Measurements from ENCODE around the gene TMEM242. TPM values are rescaled to one million over a fixed set of nuclear protein-coding genes. Genes with fewer than 3 reads are reported as not detected.

Gene TMEM242
- total and polyA plus RNA-seq, 10 of the 15 experiments (the other 5 are each of a cell fraction or from before 2014, with no cell fraction given) = 2.8 to 9.8 (median 5.5) TPM

- intact Hi-C loops (cut with micrococcal nuclease; ENCODE audit: unreplicated experiment) (loop anchor here (5.0 to 10.0 kb wide), 2 partner anchors 241 to 1949 kb away; no protein-coding TSS in a partner anchor), in situ Hi-C loops (cut with MboI) (no loop called here)
- H3K4me1 ChIP-seq (ENCODE audit: control insufficient read depth, insufficient read depth, low read length) = no peaks in the 10 kb centered on the region
- H2AFZ ChIP-seq (ENCODE audit: control insufficient read depth, low read depth, low read length) = no peak overlapping the region
- CTCF ChIA-PET = interaction anchor here (1.5 kb wide), 1 partner anchor 19 kb away, joined by 3 read pairs; no protein-coding TSS in a partner anchor
- RAD21 ChIA-PET (ENCODE audit: unreplicated experiment) = interaction anchor here (0.6 kb wide), 1 partner anchor 16 kb away, joined by 3 read pairs; no protein-coding TSS in a partner anchor
- H3K79me2 ChIP-seq (ENCODE audit: control insufficient read depth, insufficient read depth, low read length) = no peaks in the 10 kb centered on the region
- H3K27me3 ChIP-seq (replicated peaks in 1 of 2; ENCODE audit: control insufficient read depth in 2 of 2, insufficient read depth in 2 of 2, low read length in 1 of 2) = no peaks in the 10 kb centered on the region; a peak in 1 of 4 replicates
- H3K27ac ChIP-seq (ENCODE audit: control insufficient read depth, insufficient read depth) = no peak overlapping the region
- H3K9ac ChIP-seq (ENCODE audit: control insufficient read depth, insufficient read depth, low read length) = no peak overlapping the region
- no peak overlapping the region for H3K4me3 ChIP-seq
- WGBS (ENCODE audit: insufficient coverage, insufficient replicate concordance, low lambda C conversion rate, missing lambda C conversion rate) = 71% methylated on average over 3 of the region's 3 CpGs
- BruUV-seq (replicated peaks) = no TSS peak
- FAIRE-seq = no peak
- ATAC-seq = no peak
- H4K20me1 ChIP-seq (ENCODE audit: control insufficient read depth, insufficient read depth) = no peaks in the 10 kb centered on the region
- no peak overlapping the region for H3K4me2 ChIP-seq (ENCODE audit: control insufficient read depth, insufficient read depth)
- POLR2A ChIA-PET = no interaction called here
- SMC1A ChIA-PET (ENCODE audit: uncharacterized antibody, unreplicated experiment) = no interaction called here
- no peaks in the 10 kb centered on the region for H3K36me3 ChIP-seq (ENCODE audit: control insufficient read depth in 2 of 2, insufficient read depth in 2 of 2, low read length in 1 of 2)
- H3K9me3 ChIP-seq (replicated peaks; ENCODE audit: control insufficient read depth, insufficient read depth, low read length) = no peaks in the 10 kb centered on the region
- DNase-seq (ENCODE audit: low read depth, low spot score) = no peak
- TF ChIP-seq HSF1 (IDR thresholded peaks at IDR 0.05; ENCODE audit: low read depth, low read length) (no peak), EP300 (IDR thresholded peaks at IDR 0.05; ENCODE audit: borderline replicate concordance in 1 of 2, control insufficient read depth in 1 of 2, low read depth in 2 of 2, low read length in 2 of 2) (no peak), NFYA (IDR thresholded peaks at IDR 0.05; ENCODE audit: borderline replicate concordance, low read depth, low read length) (no peak), EED (IDR thresholded peaks at IDR 0.05; ENCODE audit: low read depth) (no peak), CBX5 (IDR thresholded peaks at IDR 0.05; ENCODE audit: low read depth) (no peak), NFXL1 (IDR thresholded peaks at IDR 0.05; ENCODE audit: borderline replicate concordance) (no peak), RELA (IDR thresholded peaks at IDR 0.05; ENCODE audit: borderline replicate concordance, partially characterized antibody) (no peak), POLR2AphosphoS5 (IDR thresholded peaks at IDR 0.05; ENCODE audit: low read length) (no peak), ATF3 (IDR thresholded peaks at IDR 0.05; ENCODE audit: borderline replicate concordance, extremely low read depth, low read depth, low read length) (no peak), SIX5 (IDR thresholded peaks at IDR 0.05; ENCODE audit: low read depth, low read length, severe bottlenecking) (no peak), NFYB (IDR thresholded peaks at IDR 0.05; ENCODE audit: insufficient read depth, low read depth, low read length) (no peak), PRDM15 (CRISPR knock-in tag; IDR thresholded peaks at IDR 0.05) (no peak), ZBED1 (IDR thresholded peaks at IDR 0.05; ENCODE audit: borderline replicate concordance) (no peak), ZSCAN29 (IDR thresholded peaks at IDR 0.05) (no peak), BCL3 (IDR thresholded peaks at IDR 0.05; ENCODE audit: borderline replicate concordance, insufficient read depth, low read depth, low read length, poor library complexity, severe bottlenecking) (no peak), IRF3 (IDR thresholded peaks at IDR 0.05) (no peak)
These were observed 47.2 kb downstream of the TMEM242 start for GRCh38 chr6:157276134-157276532.
